GM18519 (cell line): ENCODE measurements around the gene MR1.
A peak's percentile ranks its signal among the peaks of the same experiment; 100 is the strongest.

ENCODE experiments used
- ATAC-seq: cut with Tn5 transposase; IDR thresholded peaks from one replicate; pipeline ENCODE4 v1.9.1; 2021; ENCODE audit warnings: mild to moderate bottlenecking, moderate library complexity; ENCODE audit not compliant: unreplicated experiment, low FRiP score

Gene MR1

GRCh38 chr1:181089017-181089675, 55.4 kb downstream of the MR1 start:
- no peak for ATAC-seq

GRCh38 chr1:181089676-181090544, 56.1 kb downstream of the MR1 start:
- no peak for ATAC-seq

GRCh38 chr1:181090641-181091126, 56.9 kb downstream of the MR1 start:
- no peak for ATAC-seq

- no peak for ATAC-seq
These were observed 57.7 kb downstream of the MR1 start for GRCh38 chr1:181091309-181092040.

GRCh38 chr1:181092056-181092455, 58.3 kb downstream of the MR1 start:
- ATAC-seq = no peak

GRCh38 chr1:181092883-181093458, 59.2 kb downstream of the MR1 start:
- no peak for ATAC-seq

- no peak for ATAC-seq
These were observed 60.8 kb downstream of the MR1 start for GRCh38 chr1:181094416-181095212.

- ATAC-seq = no peak
These were observed 61.5 kb downstream of the MR1 start for GRCh38 chr1:181095260-181095659.

GRCh38 chr1:181095763-181096184, 62.0 kb downstream of the MR1 start:
- ATAC-seq = no peak

- ATAC-seq = no peak
These were observed 63.5 kb downstream of the MR1 start for GRCh38 chr1:181097242-181097641.

GRCh38 chr1:181099152-181100014, 65.6 kb downstream of the MR1 start:
- peak; percentile 76 for ATAC-seq

- no peak for ATAC-seq
These were observed 66.5 kb downstream of the MR1 start for GRCh38 chr1:181100015-181100905.

- no peak for ATAC-seq
These were observed 67.2 kb downstream of the MR1 start for GRCh38 chr1:181100934-181101333.

- no peak for ATAC-seq
These were observed 67.9 kb downstream of the MR1 start for GRCh38 chr1:181101581-181102226.

- ATAC-seq = no peak
These were observed 69.1 kb downstream of the MR1 start for GRCh38 chr1:181102841-181103240.

GRCh38 chr1:181103399-181103798, 69.6 kb downstream of the MR1 start:
- ATAC-seq = no peak

- ATAC-seq = no peak
These were observed 70.4 kb downstream of the MR1 start for GRCh38 chr1:181104042-181104789.
